ENCODE results near the gene P4HA1.

Gene P4HA1

GRCh38 chr10:72976886-72977285, 119.8 kb downstream of the P4HA1 start:
- DNase-seq = no peak
